ENCODE results near the gene ZNF235.
A peak's percentile ranks its signal among the peaks of the same experiment; 100 is the strongest.
"Not testable (repeated sequence)": the region's sequence is repeated elsewhere in the genome, so short reads cannot be mapped to it uniquely, and the experiment has no call there.

The ZNF235 gene

GRCh38 chr19:44282846-44283245 lies 22.0 kb downstream of the ZNF235 start:
- Mint-ChIP-seq H3K27me3 (no peaks in the 10 kb centered on the region), H3K4me1 (ENCODE audit: low read depth) (no peaks in the 10 kb centered on the region), H3K4me3 (no peak overlapping the region), H3K36me3 (ENCODE audit: low read depth) (peaks cover 74% of the 10 kb centered on the region), H3K9me3 (peaks cover 77% of the 10 kb centered on the region), H3K27ac (no peak overlapping the region)
- DNase-seq, result no peak

DNA sequence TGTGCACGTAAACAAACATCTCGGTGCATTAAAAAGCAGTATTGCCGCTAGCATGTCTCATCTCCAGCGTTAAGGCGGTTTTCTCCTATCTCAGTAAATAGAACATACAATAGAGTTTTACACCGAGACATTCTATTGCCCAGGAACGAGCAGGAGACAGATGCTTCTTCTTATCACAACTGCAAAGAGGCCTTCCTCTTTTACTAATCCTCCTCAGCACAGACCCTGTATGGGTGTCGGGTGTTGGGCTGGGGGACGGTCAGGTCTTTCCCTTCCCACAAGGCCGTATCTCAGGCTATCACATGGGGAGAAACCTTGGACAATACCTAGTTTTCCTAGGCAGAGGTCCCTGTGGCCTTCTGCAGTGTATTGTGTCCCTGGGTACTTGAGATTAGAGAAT lies 23.9 kb downstream of the ZNF235 start:
- no peaks in the 10 kb centered on the region for H3K27me3 Mint-ChIP-seq
- H3K36me3 Mint-ChIP-seq (ENCODE audit: low read depth), result peaks cover 69% of the 10 kb centered on the region
- H3K27ac Mint-ChIP-seq, result no peak overlapping the region
- DNase-seq, result no peak
- no peak overlapping the region for H3K4me3 Mint-ChIP-seq
- no peaks in the 10 kb centered on the region for H3K4me1 Mint-ChIP-seq (ENCODE audit: low read depth)
- H3K9me3 Mint-ChIP-seq, result peaks cover 70% of the 10 kb centered on the region

DNA sequence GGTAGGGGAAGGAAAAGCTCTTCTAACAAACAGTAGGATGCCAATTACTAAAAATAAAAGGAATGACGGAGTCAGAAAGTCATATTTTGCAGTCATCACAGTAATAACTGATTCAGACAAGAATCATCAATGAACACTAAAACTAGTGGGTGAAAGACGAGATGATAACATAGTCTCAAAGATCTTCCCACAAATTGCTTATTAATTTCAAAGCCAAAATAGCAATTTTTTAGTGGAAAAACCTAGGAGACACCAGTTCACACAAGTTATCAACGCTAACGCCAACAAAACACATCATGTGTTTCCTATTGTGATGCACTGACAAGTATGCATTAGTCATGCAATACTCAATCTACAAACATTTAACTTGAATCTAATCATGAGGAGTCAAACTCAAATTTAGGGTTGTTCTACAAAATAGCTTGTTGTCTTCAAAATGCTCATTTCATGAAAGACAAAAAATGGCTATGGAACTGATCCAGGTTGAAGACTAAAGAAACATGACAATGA lies 26.6 kb downstream of the ZNF235 start:
- no peaks in the 10 kb centered on the region for H3K27me3 Mint-ChIP-seq
- peaks cover 72% of the 10 kb centered on the region for H3K9me3 Mint-ChIP-seq
- no peak overlapping the region for H3K27ac Mint-ChIP-seq
- H3K36me3 Mint-ChIP-seq (ENCODE audit: low read depth), result peaks cover 72% of the 10 kb centered on the region
- DNase-seq, result no peak
- no peak overlapping the region for H3K4me3 Mint-ChIP-seq
- no peaks in the 10 kb centered on the region for H3K4me1 Mint-ChIP-seq (ENCODE audit: low read depth)

GRCh38 chr19:44277331-44277730 lies 27.5 kb downstream of the ZNF235 start:
- no peak for DNase-seq
- peaks cover 70% of the 10 kb centered on the region for H3K9me3 Mint-ChIP-seq
- H3K4me3 Mint-ChIP-seq, result no peak overlapping the region
- peaks cover 71% of the 10 kb centered on the region for H3K36me3 Mint-ChIP-seq (ENCODE audit: low read depth)
- no peaks in the 10 kb centered on the region for H3K27me3 Mint-ChIP-seq
- H3K27ac Mint-ChIP-seq, result no peak overlapping the region
- H3K4me1 Mint-ChIP-seq (ENCODE audit: low read depth), result no peaks in the 10 kb centered on the region

DNA sequence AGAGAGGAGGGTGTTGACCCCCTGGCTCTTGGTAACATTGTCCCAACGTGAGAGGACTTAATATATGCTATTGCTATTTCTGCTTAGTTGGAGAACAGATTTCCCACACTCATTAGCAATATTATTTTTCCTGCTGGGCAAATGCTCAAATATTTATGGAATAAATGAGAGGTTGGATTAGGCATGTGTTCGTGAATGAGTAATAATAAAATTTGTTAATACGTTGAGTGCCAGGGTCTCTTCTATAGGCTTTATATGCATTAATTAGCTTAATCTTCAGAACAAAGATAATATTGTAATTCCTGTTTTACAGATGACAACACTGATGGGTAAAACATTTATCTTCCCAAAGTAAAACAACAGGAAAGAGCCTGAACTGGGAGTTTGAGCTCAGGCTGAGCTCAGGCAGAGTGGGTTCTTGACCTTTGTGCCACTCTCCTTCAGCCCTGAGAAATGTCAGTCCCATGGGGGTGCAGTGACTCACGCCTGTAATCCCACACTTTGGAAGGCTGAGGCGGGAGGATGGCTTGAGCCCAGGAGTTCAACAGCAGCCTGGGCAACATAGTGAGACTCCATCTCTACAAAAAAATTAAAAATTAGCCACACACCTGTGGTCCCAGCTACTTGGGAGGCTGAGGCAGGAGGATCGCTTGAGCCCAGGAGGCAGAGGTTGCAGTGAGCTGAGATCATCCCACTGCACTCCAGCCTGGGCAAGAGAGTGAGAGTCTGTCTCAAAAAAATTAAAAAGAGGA lies 44.0 kb downstream of the ZNF235 start:
- peaks cover 9% of the 10 kb centered on the region for H3K4me1 Mint-ChIP-seq (ENCODE audit: low read depth)
- H3K4me3 Mint-ChIP-seq, result peak overlapping the region; percentile 41
- H3K36me3 Mint-ChIP-seq (ENCODE audit: low read depth), result peaks cover 57% of the 10 kb centered on the region
- DNase-seq, result no peak
- no peak overlapping the region for H3K27ac Mint-ChIP-seq
- H3K27me3 Mint-ChIP-seq, result no peaks in the 10 kb centered on the region
- peaks cover 71% of the 10 kb centered on the region for H3K9me3 Mint-ChIP-seq

- Mint-ChIP-seq H3K4me1 (ENCODE audit: low read depth) (peaks cover 9% of the 10 kb centered on the region), H3K27ac (no peak overlapping the region), H3K4me3 (peak overlapping the region; percentile 41), H3K9me3 (peaks cover 72% of the 10 kb centered on the region), H3K27me3 (no peaks in the 10 kb centered on the region), H3K36me3 (ENCODE audit: low read depth) (peaks cover 56% of the 10 kb centered on the region)
- DNase-seq, result no peak
Measured at GRCh38 chr19:44260343-44260681, 44.5 kb downstream of the ZNF235 start.

DNA sequence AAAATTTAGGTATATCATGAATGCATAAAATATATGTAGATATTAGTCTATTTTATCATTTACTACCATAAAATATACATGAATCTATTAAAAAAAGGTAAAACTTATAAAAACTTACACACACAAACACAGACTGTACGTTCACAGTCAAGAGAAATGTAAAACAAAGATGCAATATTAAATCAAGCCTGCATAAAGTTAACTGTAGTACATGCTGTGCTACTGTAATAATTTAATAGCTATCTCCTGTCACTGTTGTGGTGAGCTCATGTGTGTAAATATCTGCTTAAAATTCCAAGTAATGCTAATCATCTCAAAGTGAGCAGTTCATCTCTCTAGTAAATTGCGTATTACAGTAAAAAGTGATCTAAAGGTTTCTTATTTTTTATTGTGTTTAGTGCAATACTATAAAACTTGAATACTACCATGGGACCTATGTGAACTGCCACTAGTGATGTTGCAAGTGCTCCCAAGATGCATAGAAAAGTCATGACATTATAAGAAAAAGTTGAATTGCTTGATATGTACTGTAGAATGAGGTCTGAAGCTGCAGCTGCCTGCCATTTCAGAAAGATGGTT lies 45.9 kb downstream of the ZNF235 start:
- peaks cover 66% of the 10 kb centered on the region for H3K36me3 Mint-ChIP-seq (ENCODE audit: low read depth)
- H3K9me3 Mint-ChIP-seq, result peaks cover 78% of the 10 kb centered on the region
- H3K4me3 Mint-ChIP-seq, result no peak overlapping the region

DNA sequence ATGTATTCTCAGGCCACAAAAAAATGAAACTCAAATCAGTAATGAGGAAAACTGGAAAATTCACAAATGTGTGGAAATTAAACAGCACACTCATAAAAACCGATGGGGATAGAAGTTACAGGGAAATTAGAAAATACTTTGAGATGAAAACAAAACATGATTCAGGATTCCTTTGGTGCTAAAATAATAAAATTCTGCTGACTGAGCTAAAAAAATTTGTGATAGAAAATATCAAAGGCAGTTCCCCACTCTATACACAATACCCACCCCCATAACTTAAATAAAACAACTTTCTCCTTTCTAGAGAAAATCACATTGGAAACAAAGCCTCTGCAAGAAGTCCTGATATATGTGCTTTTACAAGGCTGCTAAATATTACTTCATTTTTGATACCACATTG lies 46.7 kb downstream of the ZNF235 start:
- no peak for DNase-seq
- Mint-ChIP-seq H3K36me3 (ENCODE audit: low read depth) (peaks cover 68% of the 10 kb centered on the region), H3K27me3 (no peaks in the 10 kb centered on the region), H3K9me3 (peaks cover 77% of the 10 kb centered on the region), H3K4me3 (no peak overlapping the region), H3K4me1 (ENCODE audit: low read depth) (peaks cover 9% of the 10 kb centered on the region), H3K27ac (no peak overlapping the region)

More for the DNA sequence above, 45.9 kb downstream of the ZNF235 start:
- Mint-ChIP-seq H3K4me1 (ENCODE audit: low read depth) (peaks cover 9% of the 10 kb centered on the region), H3K27ac (no peak overlapping the region), H3K27me3 (no peaks in the 10 kb centered on the region)
- no peak for DNase-seq

DNA sequence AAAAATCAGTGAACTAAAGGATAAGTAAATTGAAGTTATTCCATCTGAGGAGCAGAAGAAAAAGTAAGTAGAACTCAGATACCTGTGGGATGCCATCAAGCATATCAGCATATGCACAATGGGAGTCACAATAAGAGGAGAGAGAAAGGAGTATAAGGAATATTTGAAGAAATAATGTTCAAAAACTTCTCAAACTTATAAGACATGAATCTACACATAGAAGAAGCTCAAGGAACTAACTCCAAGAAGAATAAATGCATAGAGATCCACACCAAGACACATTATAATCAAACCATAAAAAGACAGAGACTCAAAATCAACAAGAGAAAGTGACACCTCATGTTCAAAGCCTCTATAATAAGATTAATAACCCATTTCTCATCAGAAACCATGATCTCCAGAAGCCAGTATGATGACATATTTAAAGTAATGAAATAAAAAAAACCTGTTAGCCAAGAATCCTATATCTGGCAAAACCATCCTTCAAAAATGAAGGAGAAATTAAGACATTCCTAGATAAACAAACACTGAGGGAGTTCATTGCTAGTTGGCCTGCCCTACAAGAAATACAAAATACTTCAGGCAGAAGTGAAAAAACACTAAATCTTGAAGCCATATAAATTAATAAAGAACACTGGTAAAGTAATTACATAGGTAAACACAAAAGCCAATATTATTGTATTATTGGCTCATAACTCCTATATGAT lies 49.0 kb downstream of the ZNF235 start:
- H3K27me3 Mint-ChIP-seq, result no peaks in the 10 kb centered on the region
- peaks cover 78% of the 10 kb centered on the region for H3K36me3 Mint-ChIP-seq (ENCODE audit: low read depth)
- H3K4me3 Mint-ChIP-seq, result no peak overlapping the region
- no peak overlapping the region for H3K27ac Mint-ChIP-seq
- DNase-seq, result no peak
- H3K4me1 Mint-ChIP-seq (ENCODE audit: low read depth), result peaks cover 9% of the 10 kb centered on the region
- peaks cover 85% of the 10 kb centered on the region for H3K9me3 Mint-ChIP-seq

DNA sequence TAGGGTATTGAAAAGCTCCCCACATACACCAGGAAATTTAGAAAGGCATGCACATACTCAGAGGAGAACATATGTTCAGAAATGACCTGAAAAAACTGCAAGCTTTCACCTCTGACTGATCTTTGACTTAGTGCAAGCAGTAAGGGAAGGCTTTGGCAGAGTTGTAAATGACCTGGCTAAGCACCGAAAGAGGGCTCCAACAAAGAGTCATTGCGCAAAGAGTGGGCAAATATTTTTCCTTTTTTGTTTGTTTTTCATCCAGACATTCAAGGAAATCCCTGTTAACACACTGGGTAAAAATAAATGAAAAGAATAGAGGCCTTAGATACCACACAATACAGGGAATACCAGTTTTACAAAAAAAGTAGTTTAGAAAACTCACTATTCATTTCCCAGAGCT lies 50.3 kb downstream of the ZNF235 start:
- H3K4me3 Mint-ChIP-seq, result no peak overlapping the region
- H3K36me3 Mint-ChIP-seq (ENCODE audit: low read depth), result peaks cover 80% of the 10 kb centered on the region
- H3K27me3 Mint-ChIP-seq, result no peaks in the 10 kb centered on the region
- H3K27ac Mint-ChIP-seq, result no peak overlapping the region
- H3K4me1 Mint-ChIP-seq (ENCODE audit: low read depth), result no peaks in the 10 kb centered on the region
- DNase-seq, result no peak
- H3K9me3 Mint-ChIP-seq, result peaks cover 86% of the 10 kb centered on the region

DNA sequence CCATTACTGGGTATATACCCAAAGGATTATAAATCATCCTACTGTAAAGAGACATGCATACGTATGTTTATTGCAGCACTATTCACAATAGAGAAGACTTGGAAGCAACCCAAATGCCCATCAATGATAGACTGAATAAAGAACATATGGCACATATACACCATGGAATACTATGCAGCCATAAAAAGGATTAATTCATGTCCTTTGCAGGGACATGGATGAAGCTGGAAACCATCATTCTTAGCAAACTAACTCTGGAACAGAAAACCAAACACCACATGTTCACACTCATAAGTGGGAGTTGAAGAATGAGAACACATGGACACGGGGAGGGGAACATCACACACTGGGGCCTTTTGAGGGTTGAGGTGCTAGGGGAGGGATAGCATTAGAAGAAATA lies 51.4 kb downstream of the ZNF235 start:
- peaks cover 87% of the 10 kb centered on the region for H3K9me3 Mint-ChIP-seq

GRCh38 chr19:44252332-44252731 lies 52.5 kb downstream of the ZNF235 start:
- H3K4me1 Mint-ChIP-seq (ENCODE audit: low read depth); DNase-seq; H3K4me3 Mint-ChIP-seq; H3K27ac Mint-ChIP-seq; H3K27me3 Mint-ChIP-seq: not testable (repeated sequence)
- peaks cover 84% of the 10 kb centered on the region for H3K9me3 Mint-ChIP-seq
- peaks cover 87% of the 10 kb centered on the region for H3K36me3 Mint-ChIP-seq (ENCODE audit: low read depth)

More for the DNA sequence above, 51.4 kb downstream of the ZNF235 start:
- peaks cover 85% of the 10 kb centered on the region for H3K36me3 Mint-ChIP-seq (ENCODE audit: low read depth)
- not testable (repeated sequence) for DNase-seq; H3K27me3 Mint-ChIP-seq; H3K27ac Mint-ChIP-seq; H3K4me1 Mint-ChIP-seq (ENCODE audit: low read depth); H3K4me3 Mint-ChIP-seq

DNA sequence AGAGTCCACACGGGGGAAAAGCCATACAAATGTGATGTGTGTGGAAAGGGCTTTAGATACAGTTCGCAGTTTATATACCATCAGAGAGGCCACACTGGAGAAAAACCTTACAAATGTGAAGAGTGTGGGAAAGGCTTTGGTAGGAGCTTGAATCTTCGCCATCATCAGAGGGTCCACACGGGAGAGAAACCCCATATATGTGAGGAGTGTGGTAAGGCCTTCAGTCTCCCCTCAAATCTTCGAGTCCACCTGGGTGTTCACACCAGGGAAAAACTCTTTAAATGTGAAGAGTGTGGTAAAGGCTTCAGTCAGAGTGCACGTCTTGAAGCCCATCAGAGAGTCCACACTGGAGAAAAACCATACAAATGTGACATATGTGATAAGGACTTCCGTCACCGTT lies 68.4 kb downstream of the ZNF235 start:
- Mint-ChIP-seq H3K4me1 (ENCODE audit: low read depth) (no peaks in the 10 kb centered on the region), H3K9me3 (peaks cover 62% of the 10 kb centered on the region), H3K36me3 (ENCODE audit: low read depth) (peaks cover 88% of the 10 kb centered on the region), H3K27me3 (no peaks in the 10 kb centered on the region), H3K4me3 (no peak overlapping the region), H3K27ac (no peak overlapping the region)
- DNase-seq, result no peak

All from activated T-cell treated with anti-CD3 and anti-CD28 coated beads, Interleukin-2, amount 50 U/mL, for 24 hours (primary cell).